Karpas-422 (cell line): Measurements from ENCODE around the gene UBTD1. TPM values are rescaled to one million over a fixed set of nuclear protein-coding genes. Genes with fewer than 3 reads are reported as not detected.
"Not testable (repeated sequence)": the region's sequence is repeated elsewhere in the genome, so short reads cannot be mapped to it uniquely, and the experiment has no call there.

ENCODE experiments used
- DNase-seq: peaks from one replicate; pipeline ENCODE4 v3.0.0-alpha.2; 2015
- H2AFZ ChIP-seq: fragments of 200-600 bp; sonication (generic); 2 replicates; pipeline ENCODE4 v1.6.1; 2014; ENCODE audit warnings: antibody characterized with exemption, low read length, mixed read lengths
- H3K27ac ChIP-seq: fragments of 200-600 bp; sonication (generic); 2 replicates; pipeline ENCODE4 v1.5.1; 2014; ENCODE audit warnings: mild to moderate bottlenecking, low read length, moderate library complexity
- H3K27me3 ChIP-seq: fragments of 200-600 bp; sonication (generic); 2 replicates; pipeline ENCODE4 v1.6.1; 2014; ENCODE audit warnings: low read length, mixed read lengths
- H3K36me3 ChIP-seq: fragments of 200-600 bp; sonication (generic); 2 replicates; pipeline ENCODE4 v1.6.1; 2014; ENCODE audit warnings: low read length, mixed read lengths; ENCODE audit not compliant: insufficient read depth
- H3K4me1 ChIP-seq: fragments of 200-600 bp; sonication (generic); 2 replicates; pipeline ENCODE4 v1.6.1; 2014; ENCODE audit warnings: mild to moderate bottlenecking, low read length, mixed read lengths
- H3K4me2 ChIP-seq: fragments of 200-600 bp; sonication (generic); 2 replicates; pipeline ENCODE4 v1.6.1; 2014; ENCODE audit warnings: low read length, low read depth, mild to moderate bottlenecking; ENCODE audit not compliant: poor library complexity, severe bottlenecking
- H3K4me3 ChIP-seq: fragments of 200-600 bp; sonication (generic); 2 replicates; pipeline ENCODE4 v1.5.1; 2014; ENCODE audit warnings: mild to moderate bottlenecking, antibody characterized with exemption, low read length, mixed read lengths
- H3K79me2 ChIP-seq: fragments of 200-600 bp; sonication (generic); 2 replicates; pipeline ENCODE4 v1.6.1; 2014; ENCODE audit warnings: mild to moderate bottlenecking, low read length, mixed read lengths
- H3K9ac ChIP-seq: fragments of 200-600 bp; sonication (generic); 2 replicates; pipeline ENCODE4 v1.6.0; 2014; ENCODE audit warnings: low read length
- H3K9me2 ChIP-seq: fragments of 200-600 bp; sonication (generic), shearing (Covaris generic); replicated peaks from 2 replicates; pipeline ENCODE4 v1.6.0; 2014; ENCODE audit warnings: mild to moderate bottlenecking, low read length, moderate library complexity; ENCODE audit not compliant: insufficient read depth
- H3K9me3 ChIP-seq: fragments of 300-700, 200-600 bp; sonication (generic); 2 replicates; pipeline ENCODE4 v1.6.1; 2014; ENCODE audit warnings: low read length, mixed read lengths
- H4K20me1 ChIP-seq: fragments of 200-600 bp; sonication (generic); 2 replicates; pipeline ENCODE4 v1.6.1; 2014; ENCODE audit warnings: mild to moderate bottlenecking, antibody characterized with exemption, low read length, low read depth; ENCODE audit not compliant: insufficient read depth
- total RNA-seq: library from RNA; depleted of rRNA; stranded (reverse); fragments of >200 nt; shearing (Covaris generic); gene quantifications from 2 replicates; pipeline ENCODE4 v1.2.3, GENCODE V29; 2014; ENCODE audit warnings: low replicate concordance

UBTD1 gene
- total RNA-seq, 1 experiment from 2014 or later, result 0.11 TPM

- no peak for DNase-seq
- Histone ChIP-seq H3K27me3 (no peaks in the 10 kb centered on the region), H2AFZ (no peak overlapping the region), H3K79me2 (no peaks in the 10 kb centered on the region), H4K20me1 (no peaks in the 10 kb centered on the region), H3K9ac (no peak overlapping the region), H3K36me3 (no peaks in the 10 kb centered on the region), H3K4me1 (no peaks in the 10 kb centered on the region), H3K9me2 (no peaks in the 10 kb centered on the region), H3K4me2 (no peak overlapping the region), H3K9me3 (no peaks in the 10 kb centered on the region), H3K4me3 (no peak overlapping the region), H3K27ac (no peak overlapping the region)
Observed at GRCh38 chr10:97548828-97549455, 50.2 kb downstream of the UBTD1 start.

GRCh38 chr10:97549587-97550322, 51.0 kb downstream of the UBTD1 start:
- Histone ChIP-seq H3K36me3 (no peaks in the 10 kb centered on the region), H3K27ac (no peak overlapping the region), H2AFZ (no peak overlapping the region), H3K4me1 (no peaks in the 10 kb centered on the region), H3K9me3 (no peaks in the 10 kb centered on the region), H3K79me2 (no peaks in the 10 kb centered on the region), H3K9ac (no peak overlapping the region), H3K4me3 (no peak overlapping the region), H3K27me3 (no peaks in the 10 kb centered on the region), H3K9me2 (no peaks in the 10 kb centered on the region), H4K20me1 (no peaks in the 10 kb centered on the region), H3K4me2 (no peak overlapping the region)
- DNase-seq, result no peak

GRCh38 chr10:97550336-97551149, 51.8 kb downstream of the UBTD1 start:
- Histone ChIP-seq H3K27me3 (no peaks in the 10 kb centered on the region), H3K9ac (no peak overlapping the region), H3K4me1 (no peaks in the 10 kb centered on the region), H3K9me3 (no peaks in the 10 kb centered on the region), H3K9me2 (no peaks in the 10 kb centered on the region), H3K4me3 (no peak overlapping the region), H3K36me3 (no peaks in the 10 kb centered on the region), H2AFZ (no peak overlapping the region), H4K20me1 (no peaks in the 10 kb centered on the region), H3K27ac (no peak overlapping the region), H3K4me2 (no peak overlapping the region), H3K79me2 (no peaks in the 10 kb centered on the region)
- no peak for DNase-seq

- Histone ChIP-seq H3K27me3 (no peaks in the 10 kb centered on the region), H3K27ac (no peak overlapping the region)
Observed at GRCh38 chr10:97551271-97551670, 52.5 kb downstream of the UBTD1 start.

GRCh38 chr10:97553575-97554031, 54.9 kb downstream of the UBTD1 start:
- Histone ChIP-seq H3K79me2 (no peaks in the 10 kb centered on the region), H3K36me3 (no peaks in the 10 kb centered on the region), H3K27ac (no peak overlapping the region), H3K9me3 (no peaks in the 10 kb centered on the region), H3K4me2 (no peak overlapping the region), H3K27me3 (no peaks in the 10 kb centered on the region), H3K9me2 (no peaks in the 10 kb centered on the region), H4K20me1 (no peaks in the 10 kb centered on the region), H3K4me1 (no peaks in the 10 kb centered on the region), H3K4me3 (no peak overlapping the region), H3K9ac (no peak overlapping the region), H2AFZ (no peak overlapping the region)
- DNase-seq, result peak; percentile 71

More at GRCh38 chr10:97551271-97551670, 52.5 kb downstream of the UBTD1 start:
- Histone ChIP-seq H2AFZ (no peak overlapping the region), H3K9ac (no peak overlapping the region), H3K9me3 (no peaks in the 10 kb centered on the region), H3K9me2 (no peaks in the 10 kb centered on the region), H3K79me2 (no peaks in the 10 kb centered on the region), H3K36me3 (no peaks in the 10 kb centered on the region), H3K4me1 (no peaks in the 10 kb centered on the region), H3K4me3 (no peak overlapping the region), H4K20me1 (no peaks in the 10 kb centered on the region), H3K4me2 (no peak overlapping the region)
- DNase-seq, result no peak

GRCh38 chr10:97554336-97554735, 55.6 kb downstream of the UBTD1 start:
- H3K27ac ChIP-seq, H3K4me3 ChIP-seq, H3K9ac ChIP-seq, H3K4me2 ChIP-seq, H3K27me3 ChIP-seq, DNase-seq, H3K9me2 ChIP-seq, H3K4me1 ChIP-seq, H3K36me3 ChIP-seq, H3K79me2 ChIP-seq, H4K20me1 ChIP-seq, H2AFZ ChIP-seq, H3K9me3 ChIP-seq: not testable (repeated sequence)

GRCh38 chr10:97555541-97555940, 56.8 kb downstream of the UBTD1 start:
- H3K79me2 ChIP-seq, H3K9ac ChIP-seq, H3K4me2 ChIP-seq, H3K27ac ChIP-seq, H3K27me3 ChIP-seq, DNase-seq, H3K4me3 ChIP-seq, H3K36me3 ChIP-seq, H3K9me2 ChIP-seq, H4K20me1 ChIP-seq, H2AFZ ChIP-seq, H3K4me1 ChIP-seq, H3K9me3 ChIP-seq: not testable (repeated sequence)

GRCh38 chr10:97560731-97561381, 62.1 kb downstream of the UBTD1 start:
- not testable (repeated sequence) for H3K27ac ChIP-seq, H3K4me3 ChIP-seq

More at GRCh38 chr10:97560731-97561381, 62.1 kb downstream of the UBTD1 start:
- not testable (repeated sequence) for H3K36me3 ChIP-seq, H3K9me3 ChIP-seq, DNase-seq, H3K79me2 ChIP-seq, H3K9ac ChIP-seq, H3K4me1 ChIP-seq, H3K9me2 ChIP-seq, H3K27me3 ChIP-seq, H4K20me1 ChIP-seq, H2AFZ ChIP-seq, H3K4me2 ChIP-seq
